ENCODE data around the gene CHST6.
"Not testable (repeated sequence)": the region's sequence is repeated elsewhere in the genome, so short reads cannot be mapped to it uniquely, and the experiment has no call there.

The CHST6 gene

GRCh38 chr16:75432828-75433731 lies 62.2 kb downstream of the CHST6 start, which contains the start of gene CFDP1:
Gene CFDP1, minus strand, starts transcription at chr16:75433503. Its CDS starts 151 bp downstream, at chr16:75433352.
- peak; percentile 94 to 96 for ATAC-seq

- ATAC-seq, result no peak
Observed at GRCh38 chr16:75429621-75430403, 65.4 kb downstream of the CHST6 start.

GRCh38 chr16:75426524-75426923 lies 68.7 kb downstream of the CHST6 start:
- not testable (repeated sequence) for ATAC-seq

GRCh38 chr16:75424105-75424762 lies 71.0 kb downstream of the CHST6 start:
- ATAC-seq, result not testable (repeated sequence)

GRCh38 chr16:75423723-75424104 lies 71.5 kb downstream of the CHST6 start:
- no peak for ATAC-seq

Data from activated CD4-positive, CD25-positive, alpha-beta regulatory T cell treated with anti-CD3 and anti-CD28 coated beads, Interleukin-2, amount 50 U/mL, for 24 hours (primary cell).